ENCODE data around the gene SERINC5.
"Not testable (repeated sequence)": the region's sequence is repeated elsewhere in the genome, so short reads cannot be mapped to it uniquely, and the experiment has no call there.

The SERINC5 gene

GRCh38 chr5:80142996-80143395 is 112.9 kb downstream of the SERINC5 start:
- TF ChIP-seq CTCF (IDR thresholded peaks at IDR 0.05; ENCODE audit: low read length, missing control alignments), result no peak
- H3K4me3 ChIP-seq (replicated peaks; ENCODE audit: low read depth, low read length), result no peak overlapping the region
- DNase-seq (ENCODE audit: low read depth), result no peak

GRCh38 chr5:80141681-80142080 is 114.2 kb downstream of the SERINC5 start:
- no peak for DNase-seq (ENCODE audit: low read depth)
- no peak overlapping the region for H3K4me3 ChIP-seq (replicated peaks; ENCODE audit: low read depth, low read length)
- no peak for TF ChIP-seq CTCF (IDR thresholded peaks at IDR 0.05; ENCODE audit: low read length, missing control alignments)

GRCh38 chr5:80141147-80141671 is 114.6 kb downstream of the SERINC5 start:
- no peak overlapping the region for H3K4me3 ChIP-seq (replicated peaks; ENCODE audit: low read depth, low read length)
- DNase-seq (ENCODE audit: low read depth), result peak; percentile 70
- TF ChIP-seq CTCF (IDR thresholded peaks at IDR 0.05; ENCODE audit: low read length, missing control alignments), result no peak

GRCh38 chr5:80140496-80140895 is 115.4 kb downstream of the SERINC5 start:
- no peak overlapping the region for H3K4me3 ChIP-seq (replicated peaks; ENCODE audit: low read depth, low read length)
- no peak for DNase-seq (ENCODE audit: low read depth)
- TF ChIP-seq CTCF (IDR thresholded peaks at IDR 0.05; ENCODE audit: low read length, missing control alignments), result no peak

- DNase-seq (ENCODE audit: low read depth), result no peak
- no peak for TF ChIP-seq CTCF (IDR thresholded peaks at IDR 0.05; ENCODE audit: low read length, missing control alignments)
- H3K4me3 ChIP-seq (replicated peaks; ENCODE audit: low read depth, low read length), result no peak overlapping the region
These were observed 116.3 kb downstream of the SERINC5 start for GRCh38 chr5:80139466-80139972.

GRCh38 chr5:80138486-80138885 is 117.4 kb downstream of the SERINC5 start:
- no peak for DNase-seq (ENCODE audit: low read depth)
- no peak overlapping the region for H3K4me3 ChIP-seq (replicated peaks; ENCODE audit: low read depth, low read length)
- TF ChIP-seq CTCF (IDR thresholded peaks at IDR 0.05; ENCODE audit: low read length, missing control alignments), result no peak

- DNase-seq (ENCODE audit: low read depth); H3K4me3 ChIP-seq (replicated peaks; ENCODE audit: low read depth, low read length): not testable (repeated sequence)
These were observed 119.0 kb downstream of the SERINC5 start for GRCh38 chr5:80136798-80137197.
